K562 (cell line): ENCODE data around the gene RAB26. TPM values are rescaled to one million over a fixed set of nuclear protein-coding genes. Genes with fewer than 3 reads are reported as not detected.

Experiments
- ARHGAP35 ChIP-seq: fragments of 450-650 bp; IDR thresholded peaks from 2 replicates; pipeline ENCODE4 v1.6.1; 2018; ENCODE audit not compliant: partially characterized antibody
- BHLHE40 ChIP-seq: IDR thresholded peaks from 2 replicates; pipeline ENCODE4 v1.6.1; 2011; ENCODE audit warnings: low read length, improper control_type of control experiment
- BRD4 ChIP-seq: fragments of 200-600 bp; sonication (generic); IDR thresholded peaks from 2 replicates; pipeline ENCODE4 v1.6.1; 2017; ENCODE audit warnings: inconsistent platforms
- CBFA2T3 ChIP-seq: fragments of 450-650 bp; IDR thresholded peaks from 2 replicates; pipeline ENCODE4 v1.6.1; 2017
- CREB1 ChIP-seq, 2 experiments: sonication (generic) in 1 of 2; formaldehyde crosslinking in 1 of 2; IDR thresholded peaks; 2 replicates each; pipeline versions ENCODE4 v1.6.1 to v1.8.0; 2012 to 2022; ENCODE audit warnings: inconsistent platforms in 1 of 2, mild to moderate bottlenecking in 1 of 2, missing genetic modification reagents in 1 of 2, moderate library complexity in 1 of 2
- FUS ChIP-seq: fragments of 200-400 bp; formaldehyde crosslinking; optimal IDR thresholded peaks from 2 replicates; pipeline ENCODE3; 2017; ENCODE audit warnings: low read depth, low read length
- HCFC1 ChIP-seq: IDR thresholded peaks from 2 replicates; pipeline ENCODE4 v1.6.1; 2012; ENCODE audit warnings: low read depth, low read length, improper control_type of control experiment
- HNRNPUL1 ChIP-seq: fragments of 200-400 bp; formaldehyde crosslinking; IDR thresholded peaks from 2 replicates; pipeline ENCODE4 v1.6.1; 2017; ENCODE audit warnings: low read length
- MTA3 ChIP-seq: fragments of 450-650 bp; formaldehyde crosslinking; IDR thresholded peaks from 2 replicates; pipeline ENCODE4 v1.6.1; 2017; ENCODE audit warnings: mild to moderate bottlenecking, borderline replicate concordance
- RFX7 ChIP-seq: fragments of 250-450 bp; sonication (Bioruptor Pico); IDR thresholded peaks from 2 replicates; pipeline ENCODE4 v1.5.1; 2021; ENCODE audit warnings: mild to moderate bottlenecking
- SAP30 ChIP-seq: fragments of 200-600 bp; sonication (generic); IDR thresholded peaks from 2 replicates; pipeline ENCODE4 v1.6.1; 2012; ENCODE audit warnings: borderline replicate concordance, low read depth, mild to moderate bottlenecking, moderate library complexity, low read length, control low read depth, inconsistent platforms; ENCODE audit not compliant: insufficient read depth, poor library complexity, severe bottlenecking
- polyA plus RNA-seq, 8 experiments: library from polyadenylated mRNA; depleted of rRNA in 4 of 8; stranded (reverse) in 5 of 8; unstranded in 3 of 8; fragments of >200 nt; fragmentation: Nextera tagmentation in 2 of 8; fragmentation: Illumina TruSeq in 1 of 8; extraction: Ambion mirVana in 2 of 8; extraction: Trizol in 1 of 8; gene quantifications; 2 replicates each; pipeline versions ENCODE4 v1.2.1 to v1.2.3, GENCODE V29; 2011 to 2014; ENCODE audit warnings: inconsistent platforms in 1 of 8, missing spikeins in 1 of 8
- total RNA-seq, 7 experiments: library from RNA; depleted of rRNA in 6 of 7; stranded (reverse); fragments of >200 nt in 6 of 7; fragmentation: Illumina TruSeq in 2 of 7; extraction: Trizol in 2 of 7; gene quantifications; 2 replicates each; pipeline versions ENCODE4 v1.2.1 to v1.2.3, GENCODE V29; 2011 to 2021; ENCODE audit warnings: low replicate concordance in 1 of 7
- TF ChIP-seq, protein P1 (sequence below): fragments of 150-350 bp; IDR thresholded peaks from 2 replicates; pipeline ENCODE4 v1.6.1; 2014; ENCODE audit warnings: low read depth, mild to moderate bottlenecking, low read length, borderline replicate concordance
- TF ChIP-seq, protein P2 (sequence below): fragments of 450-650 bp; conservative IDR thresholded peaks from 2 replicates; pipeline ENCODE4 v1.6.1; 2016; ENCODE audit warnings: missing genetic modification characterization, low read depth, mild to moderate bottlenecking, missing compliant biosample characterization, moderate library complexity
- TF ChIP-seq, protein P3 (sequence below), 2 experiments: IDR thresholded peaks; 2 replicates each; pipeline ENCODE4 v1.6.1; 2011; ENCODE audit warnings: borderline replicate concordance in 1 of 2, control low read depth in 1 of 2, low read depth in 1 of 2, low read length in 1 of 2, mild to moderate bottlenecking in 1 of 2, mixed read lengths in 1 of 2, moderate library complexity in 1 of 2; ENCODE audit not compliant: insufficient read depth in 1 of 2, insufficient read length in 1 of 2, poor library complexity in 1 of 2, severe bottlenecking in 1 of 2; ENCODE audit errors: extremely low read depth in 1 of 2
- TF ChIP-seq, protein P4 (sequence below): sonication (generic); formaldehyde crosslinking; IDR thresholded peaks from 2 replicates; pipeline ENCODE4 v1.8.0; 2022; ENCODE audit warnings: mild to moderate bottlenecking, missing genetic modification reagents
- TF ChIP-seq, protein P5 (sequence below): IDR thresholded peaks from 2 replicates; pipeline ENCODE4 v1.6.1; 2011; ENCODE audit warnings: borderline replicate concordance, low read depth, mild to moderate bottlenecking, moderate library complexity, low read length; ENCODE audit not compliant: insufficient read depth, poor library complexity, severe bottlenecking

The RAB26 gene
- total and polyA plus RNA-seq, 9 of the 15 experiments (the other 6 are each of a cell fraction or from before 2014, with no cell fraction given) = 0.25 to 6.1 (median 2.1) TPM

DNA sequence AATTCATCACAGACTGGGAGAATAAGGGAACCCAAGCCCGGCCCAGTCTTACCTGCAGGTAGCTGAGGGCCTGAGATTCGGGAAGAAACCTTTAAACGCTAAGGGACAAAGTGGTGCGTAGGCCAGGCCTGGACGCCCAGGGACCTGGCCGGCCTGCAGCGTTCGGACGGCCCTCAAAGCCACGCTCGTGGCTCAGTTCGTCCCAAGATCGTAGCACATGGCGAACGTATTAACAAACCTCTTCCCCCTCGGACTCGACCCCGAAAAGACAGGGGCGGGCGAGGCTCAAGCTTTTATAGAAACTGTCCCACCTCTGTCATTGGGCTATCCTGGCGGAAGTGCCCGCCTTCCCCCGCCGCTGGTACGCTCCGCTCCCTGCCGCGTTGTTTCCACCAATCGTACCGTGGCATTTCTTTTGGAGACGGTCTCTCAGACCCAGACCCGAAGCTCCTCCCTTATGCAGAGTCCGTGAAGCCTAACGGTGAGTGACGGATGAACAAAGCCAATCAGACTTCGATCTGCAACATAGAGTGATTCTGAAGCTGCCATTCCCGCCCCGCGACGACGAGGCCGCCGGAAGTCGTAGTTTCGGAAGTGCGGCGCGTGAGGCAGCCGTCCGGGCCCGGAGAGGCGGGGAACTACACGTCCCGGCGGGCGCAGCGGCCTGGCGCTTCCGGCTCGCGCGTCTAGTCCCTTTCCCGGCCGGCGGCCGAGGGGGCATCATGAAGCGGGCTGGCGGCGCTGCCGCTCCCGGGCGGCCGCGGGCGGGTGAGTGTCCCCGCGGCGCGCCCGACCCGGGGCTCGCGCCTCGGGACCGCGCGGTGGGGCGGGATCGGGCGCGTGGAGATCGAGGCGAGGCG lies 6.9 kb downstream of the RAB26 start, which contains the start of gene TRAF7 (continued):
- TF ChIP-seq, protein P1, sequence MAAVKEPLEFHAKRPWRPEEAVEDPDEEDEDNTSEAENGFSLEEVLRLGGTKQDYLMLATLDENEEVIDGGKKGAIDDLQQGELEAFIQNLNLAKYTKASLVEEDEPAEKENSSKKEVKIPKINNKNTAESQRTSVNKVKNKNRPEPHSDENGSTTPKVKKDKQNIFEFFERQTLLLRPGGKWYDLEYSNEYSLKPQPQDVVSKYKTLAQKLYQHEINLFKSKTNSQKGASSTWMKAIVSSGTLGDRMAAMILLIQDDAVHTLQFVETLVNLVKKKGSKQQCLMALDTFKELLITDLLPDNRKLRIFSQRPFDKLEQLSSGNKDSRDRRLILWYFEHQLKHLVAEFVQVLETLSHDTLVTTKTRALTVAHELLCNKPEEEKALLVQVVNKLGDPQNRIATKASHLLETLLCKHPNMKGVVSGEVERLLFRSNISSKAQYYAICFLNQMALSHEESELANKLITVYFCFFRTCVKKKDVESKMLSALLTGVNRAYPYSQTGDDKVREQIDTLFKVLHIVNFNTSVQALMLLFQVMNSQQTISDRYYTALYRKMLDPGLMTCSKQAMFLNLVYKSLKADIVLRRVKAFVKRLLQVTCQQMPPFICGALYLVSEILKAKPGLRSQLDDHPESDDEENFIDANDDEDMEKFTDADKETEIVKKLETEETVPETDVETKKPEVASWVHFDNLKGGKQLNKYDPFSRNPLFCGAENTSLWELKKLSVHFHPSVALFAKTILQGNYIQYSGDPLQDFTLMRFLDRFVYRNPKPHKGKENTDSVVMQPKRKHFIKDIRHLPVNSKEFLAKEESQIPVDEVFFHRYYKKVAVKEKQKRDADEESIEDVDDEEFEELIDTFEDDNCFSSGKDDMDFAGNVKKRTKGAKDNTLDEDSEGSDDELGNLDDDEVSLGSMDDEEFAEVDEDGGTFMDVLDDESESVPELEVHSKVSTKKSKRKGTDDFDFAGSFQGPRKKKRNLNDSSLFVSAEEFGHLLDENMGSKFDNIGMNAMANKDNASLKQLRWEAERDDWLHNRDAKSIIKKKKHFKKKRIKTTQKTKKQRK = no peak
- TF ChIP-seq HCFC1 (peak; percentile 99), FUS (no peak), CBFA2T3 (no peak), BHLHE40 (peak; percentile 36; the same call in 1 of the 2 replicates), SAP30 (peak; percentile 89), MTA3 (peak; percentile 100), CREB1 (IDR thresholded peaks at IDR 0.05) (peak; percentile 90), CREB1 (CRISPR knock-in tag; IDR thresholded peaks at IDR 0.05) (peak; percentile 91), BRD4 (no peak), ARHGAP35 (no peak), RFX7 (CRISPR knock-in tag) (peak; percentile 39; the same call in 1 of the 2 replicates), HNRNPUL1 (no peak; the same call in 1 of the 2 replicates)
- TF ChIP-seq, protein P2, sequence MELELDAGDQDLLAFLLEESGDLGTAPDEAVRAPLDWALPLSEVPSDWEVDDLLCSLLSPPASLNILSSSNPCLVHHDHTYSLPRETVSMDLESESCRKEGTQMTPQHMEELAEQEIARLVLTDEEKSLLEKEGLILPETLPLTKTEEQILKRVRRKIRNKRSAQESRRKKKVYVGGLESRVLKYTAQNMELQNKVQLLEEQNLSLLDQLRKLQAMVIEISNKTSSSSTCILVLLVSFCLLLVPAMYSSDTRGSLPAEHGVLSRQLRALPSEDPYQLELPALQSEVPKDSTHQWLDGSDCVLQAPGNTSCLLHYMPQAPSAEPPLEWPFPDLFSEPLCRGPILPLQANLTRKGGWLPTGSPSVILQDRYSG (tag) = no peak
- TF ChIP-seq, protein P3, sequence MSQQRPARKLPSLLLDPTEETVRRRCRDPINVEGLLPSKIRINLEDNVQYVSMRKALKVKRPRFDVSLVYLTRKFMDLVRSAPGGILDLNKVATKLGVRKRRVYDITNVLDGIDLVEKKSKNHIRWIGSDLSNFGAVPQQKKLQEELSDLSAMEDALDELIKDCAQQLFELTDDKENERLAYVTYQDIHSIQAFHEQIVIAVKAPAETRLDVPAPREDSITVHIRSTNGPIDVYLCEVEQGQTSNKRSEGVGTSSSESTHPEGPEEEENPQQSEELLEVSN (IDR thresholded peaks at IDR 0.05; ENCODE audit: borderline replicate concordance in 1 of 2, extremely low read depth in 1 of 2, insufficient read depth in 1 of 2, insufficient read length in 1 of 2, low read depth in 1 of 2, low read length in 1 of 2, poor library complexity in 1 of 2, severe bottlenecking in 1 of 2) = peak in 1 of 2 experiments; percentile 40
- TF ChIP-seq, protein P4, sequence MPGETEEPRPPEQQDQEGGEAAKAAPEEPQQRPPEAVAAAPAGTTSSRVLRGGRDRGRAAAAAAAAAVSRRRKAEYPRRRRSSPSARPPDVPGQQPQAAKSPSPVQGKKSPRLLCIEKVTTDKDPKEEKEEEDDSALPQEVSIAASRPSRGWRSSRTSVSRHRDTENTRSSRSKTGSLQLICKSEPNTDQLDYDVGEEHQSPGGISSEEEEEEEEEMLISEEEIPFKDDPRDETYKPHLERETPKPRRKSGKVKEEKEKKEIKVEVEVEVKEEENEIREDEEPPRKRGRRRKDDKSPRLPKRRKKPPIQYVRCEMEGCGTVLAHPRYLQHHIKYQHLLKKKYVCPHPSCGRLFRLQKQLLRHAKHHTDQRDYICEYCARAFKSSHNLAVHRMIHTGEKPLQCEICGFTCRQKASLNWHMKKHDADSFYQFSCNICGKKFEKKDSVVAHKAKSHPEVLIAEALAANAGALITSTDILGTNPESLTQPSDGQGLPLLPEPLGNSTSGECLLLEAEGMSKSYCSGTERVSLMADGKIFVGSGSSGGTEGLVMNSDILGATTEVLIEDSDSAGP = no peak
- TF ChIP-seq, protein P5, sequence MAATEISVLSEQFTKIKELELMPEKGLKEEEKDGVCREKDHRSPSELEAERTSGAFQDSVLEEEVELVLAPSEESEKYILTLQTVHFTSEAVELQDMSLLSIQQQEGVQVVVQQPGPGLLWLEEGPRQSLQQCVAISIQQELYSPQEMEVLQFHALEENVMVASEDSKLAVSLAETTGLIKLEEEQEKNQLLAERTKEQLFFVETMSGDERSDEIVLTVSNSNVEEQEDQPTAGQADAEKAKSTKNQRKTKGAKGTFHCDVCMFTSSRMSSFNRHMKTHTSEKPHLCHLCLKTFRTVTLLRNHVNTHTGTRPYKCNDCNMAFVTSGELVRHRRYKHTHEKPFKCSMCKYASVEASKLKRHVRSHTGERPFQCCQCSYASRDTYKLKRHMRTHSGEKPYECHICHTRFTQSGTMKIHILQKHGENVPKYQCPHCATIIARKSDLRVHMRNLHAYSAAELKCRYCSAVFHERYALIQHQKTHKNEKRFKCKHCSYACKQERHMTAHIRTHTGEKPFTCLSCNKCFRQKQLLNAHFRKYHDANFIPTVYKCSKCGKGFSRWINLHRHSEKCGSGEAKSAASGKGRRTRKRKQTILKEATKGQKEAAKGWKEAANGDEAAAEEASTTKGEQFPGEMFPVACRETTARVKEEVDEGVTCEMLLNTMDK = peak; percentile 48
